Left lung (tissue), 10 donors: Measurements from ENCODE around the gene FHIT. TPM values are rescaled to one million over a fixed set of nuclear protein-coding genes. Genes with fewer than 3 reads are reported as not detected.

Source experiments
- ATAC-seq: fragments of 200-7000 bp; cut with Tn5 transposase; one replicate; pipeline ENCODE4 v1.9.1; 2020; ENCODE audit warnings: moderate library complexity
- DNase-seq, 4 donors: peaks; one replicate each; pipeline ENCODE4 v3.0.0-alpha.2; 2013 to 2020
- H3K27ac ChIP-seq, 2 donors: fragments of 200-600 bp; sonication (generic) in 1 of 2; one replicate each; pipeline versions ENCODE4 v1.5.0 to v1.8.0; 2020 to 2021
- H3K27me3 ChIP-seq, 2 donors: fragments of 200-600 bp; sonication (generic) in 1 of 2; one replicate each; pipeline versions ENCODE4 v1.5.0 to v1.8.0; 2020 to 2021
- H3K36me3 ChIP-seq, 2 donors: fragments of 200-600 bp; sonication (generic) in 1 of 2; one replicate each; pipeline versions ENCODE4 v1.5.0 to v1.8.0; 2020 to 2021
- H3K4me1 ChIP-seq, 2 donors: fragments of 200-600 bp; one replicate each; pipeline ENCODE4 v1.8.0; 2021
- H3K4me3 ChIP-seq, 2 donors: fragments of 200-600 bp; sonication (generic) in 1 of 2; one replicate each; pipeline versions ENCODE4 v1.5.0 to v1.8.0; 2020 to 2021; ENCODE audit warnings: mild to moderate bottlenecking in 1 of 2
- H3K9me3 ChIP-seq, 2 donors: fragments of 200-600 bp; sonication (generic) in 1 of 2; one replicate each; pipeline versions ENCODE4 v1.5.0 to v1.8.0; 2020 to 2021
- CTCF ChIP-seq, 2 donors: fragments of 200-600 bp; sonication (generic) in 1 of 2; IDR thresholded peaks; one replicate each; pipeline versions ENCODE4 v1.5.0 to v1.8.0; 2021; ENCODE audit warnings: antibody characterized with exemption in 2 of 2
- intact Hi-C, 2 donors: fragments of 100-400 bp; cut with DNase I; formaldehyde crosslinking; loops; one replicate each; pipeline versions ENCODE4 v1.11.2 to v1.14.2; 2022
- polyA plus RNA-seq, 6 donors: library from polyadenylated mRNA; unstranded; fragments of 120-200 nt; gene quantifications; one replicate each; pipeline ENCODE4 v1.2.1, GENCODE V29; 2013; ENCODE audit not compliant: insufficient read length in 6 of 6
- total RNA-seq, 2 donors: library from RNA; stranded (reverse); fragmentation: NEBNext Ultra II Directional; extraction: Animal tissue kit (Norgen Biotek cat#: 25700); gene quantifications; one replicate each; pipeline ENCODE4 v1.2.1, GENCODE V29; 2021
- donor health status: DM: no; HTN: yes; CAD: no.
- donor health status: DM: no; HTN: no; CAD: no.

Gene FHIT
- total and polyA plus RNA-seq, 8 donors: 8.5 to 16.3 (median 9.7) TPM

GRCh38 chr3:60238550-60238949 is 1012.7 kb downstream of the FHIT start:
- intact Hi-C loops: no loop called here
- Histone ChIP-seq H3K36me3 (no peaks in the 10 kb centered on the region), H3K4me3 (no peak overlapping the region), H3K27ac (no peak overlapping the region), H3K9me3 (no peaks in the 10 kb centered on the region), H3K4me1 (no peaks in the 10 kb centered on the region), H3K27me3 (no peaks in the 10 kb centered on the region)
- no peak for TF ChIP-seq CTCF (IDR thresholded peaks at IDR 0.05)
- DNase-seq (no peak), ATAC-seq (no peak)

- ATAC-seq (no peak), DNase-seq (no peak)
- Histone ChIP-seq H3K36me3 (no peaks in the 10 kb centered on the region), H3K4me1 (no peaks in the 10 kb centered on the region), H3K27me3 (no peaks in the 10 kb centered on the region), H3K9me3 (no peaks in the 10 kb centered on the region), H3K27ac (no peak overlapping the region), H3K4me3 (no peak overlapping the region)
- TF ChIP-seq CTCF (IDR thresholded peaks at IDR 0.05): no peak
- intact Hi-C loops: no loop called here
These were observed 1021.8 kb downstream of the FHIT start for GRCh38 chr3:60229502-60229901.

- Histone ChIP-seq H3K4me3 (no peak overlapping the region), H3K9me3 (no peaks in the 10 kb centered on the region), H3K4me1 (no peaks in the 10 kb centered on the region), H3K27ac (no peak overlapping the region), H3K36me3 (no peaks in the 10 kb centered on the region), H3K27me3 (no peaks in the 10 kb centered on the region)
- no peak for TF ChIP-seq CTCF (IDR thresholded peaks at IDR 0.05)
- intact Hi-C loops: no loop called here
- DNase-seq: no peak
- ATAC-seq: no peak
These were observed 1022.4 kb downstream of the FHIT start for GRCh38 chr3:60228823-60229222.

DNA sequence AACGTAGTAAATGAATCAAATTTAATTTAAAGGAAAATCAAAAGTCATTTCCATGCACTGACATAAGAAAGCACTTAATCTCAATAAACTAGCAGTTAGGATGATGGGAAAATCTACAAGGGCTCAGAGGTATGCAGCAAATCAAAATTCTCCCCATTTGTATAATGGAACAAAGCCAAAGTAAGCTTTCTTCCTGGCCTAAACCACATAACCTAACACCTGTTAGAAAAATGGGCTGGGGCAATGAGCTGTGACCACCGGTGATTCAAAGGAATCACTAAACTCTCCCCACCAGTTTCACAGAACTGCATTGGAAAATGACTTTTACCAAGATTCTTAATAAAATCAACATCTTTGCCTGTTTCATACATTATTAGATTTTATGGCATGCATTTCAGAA is 1024.3 kb downstream of the FHIT start:
- TF ChIP-seq CTCF (IDR thresholded peaks at IDR 0.05): no peak

GRCh38 chr3:60225848-60226247 is 1025.4 kb downstream of the FHIT start:
- Histone ChIP-seq H3K27me3 (no peaks in the 10 kb centered on the region), H3K27ac (no peak overlapping the region), H3K4me1 (no peaks in the 10 kb centered on the region), H3K4me3 (no peak overlapping the region), H3K9me3 (no peaks in the 10 kb centered on the region), H3K36me3 (no peaks in the 10 kb centered on the region)
- TF ChIP-seq CTCF (IDR thresholded peaks at IDR 0.05): no peak
- DNase-seq: no peak
- intact Hi-C loops: no loop called here
- ATAC-seq: no peak

More for the DNA sequence above, 1024.3 kb downstream of the FHIT start:
- H3K27ac ChIP-seq: no peak overlapping the region
- DNase-seq (no peak), ATAC-seq (no peak)
- intact Hi-C loops: no loop called here
- H3K36me3 ChIP-seq: no peaks in the 10 kb centered on the region
- H3K4me3 ChIP-seq: no peak overlapping the region
- H3K27me3 ChIP-seq: no peaks in the 10 kb centered on the region
- H3K9me3 ChIP-seq: no peaks in the 10 kb centered on the region
- no peaks in the 10 kb centered on the region for H3K4me1 ChIP-seq
